Activated CD4-positive, alpha-beta T cell treated with anti-CD3 and anti-CD28 coated beads for 36 hours (primary cell): ENCODE measurements around the gene CNTNAP2. TPM values are rescaled to one million over a fixed set of nuclear protein-coding genes. Genes with fewer than 3 reads are reported as not detected.

Experiments used
- ATAC-seq: fragments of 200-7000 bp; cut with Tn5 transposase; one replicate; pipeline ENCODE4 v1.10.0; 2021; ENCODE audit warnings: mild to moderate bottlenecking, moderate library complexity
- CTCF ChIA-PET: fragments of 350-600 bp; sonication (Branson Sonifier 250); formaldehyde crosslinking; loops from one replicate; lab custom pipeline; 2021; ENCODE audit warnings: antibody characterized with exemption; lab: Charles Lee
- POLR2A ChIA-PET: fragments of 350-600 bp; sonication (Branson Sonifier 250); formaldehyde crosslinking; loops from one replicate; lab custom pipeline; 2021; ENCODE audit warnings: antibody characterized with exemption, inconsistent platforms; lab: Charles Lee
- DNase-seq: peaks from one replicate; pipeline ENCODE4 v3.0.0-alpha.2; 2020
- H3K27ac Mint-ChIP-seq: one replicate; pipeline ENCODE4 v1.8.0; 2021; ENCODE audit warnings: mixed read lengths
- H3K27me3 Mint-ChIP-seq: one replicate; pipeline ENCODE4 v1.8.0; 2021; ENCODE audit warnings: mixed read lengths
- H3K36me3 Mint-ChIP-seq: one replicate; pipeline ENCODE4 v1.8.0; 2021; ENCODE audit warnings: low read depth, mixed read lengths
- H3K4me1 Mint-ChIP-seq: one replicate; pipeline ENCODE4 v1.8.0; 2021; ENCODE audit warnings: mixed read lengths
- H3K4me3 Mint-ChIP-seq: one replicate; pipeline ENCODE4 v1.8.0; 2021; ENCODE audit warnings: mild to moderate bottlenecking, moderate library complexity, mixed read lengths
- H3K9me3 Mint-ChIP-seq: one replicate; pipeline ENCODE4 v1.8.0; 2021; ENCODE audit warnings: low read depth, mixed read lengths
- intact Hi-C, 2 experiments: fragments of 100-400 bp; cut with DNase I in 1 of 2; cut with micrococcal nuclease in 1 of 2; formaldehyde crosslinking; loops; one replicate each; pipeline versions ENCODE4 v1.14.2 to v1.15.1; 2022 to 2024; cut with DNase I, micrococcal nuclease
- total RNA-seq, 2 experiments: library from RNA; stranded (reverse); gene quantifications; one replicate each; pipeline ENCODE4 v1.2.3, GENCODE V29; 2021

CNTNAP2 gene
- total RNA-seq, 2 experiments from 2014 or later = not detected

- intact Hi-C loops = no loop called here
- Mint-ChIP-seq H3K36me3 (no peaks in the 10 kb centered on the region), H3K4me1 (no peaks in the 10 kb centered on the region), H3K9me3 (no peaks in the 10 kb centered on the region), H3K27ac (no peak overlapping the region), H3K27me3 (no peaks in the 10 kb centered on the region), H3K4me3 (no peak overlapping the region)
- CTCF ChIA-PET = no interaction called here
- ATAC-seq = no peak
- peak; percentile 3 for DNase-seq
- POLR2A ChIA-PET = no interaction called here
These were observed 270.5 kb downstream of the CNTNAP2 start for GRCh38 chr7:146387140-146387539.

- POLR2A ChIA-PET = no interaction called here
- intact Hi-C loops = no loop called here
- Mint-ChIP-seq H3K27ac (peak overlapping the region; percentile 7), H3K27me3 (no peaks in the 10 kb centered on the region), H3K4me3 (no peak overlapping the region), H3K36me3 (no peaks in the 10 kb centered on the region), H3K4me1 (no peaks in the 10 kb centered on the region), H3K9me3 (no peaks in the 10 kb centered on the region)
- no peak for ATAC-seq
- no peak for DNase-seq
- CTCF ChIA-PET = no interaction called here
These were observed 272.3 kb downstream of the CNTNAP2 start for GRCh38 chr7:146388928-146389327.

GRCh38 chr7:146393346-146393745 is 276.7 kb downstream of the CNTNAP2 start:
- ChIA-PET POLR2A (no interaction called here), CTCF (no interaction called here)
- DNase-seq = no peak
- Mint-ChIP-seq H3K36me3 (no peaks in the 10 kb centered on the region), H3K4me3 (no peak overlapping the region), H3K27ac (no peak overlapping the region), H3K9me3 (no peaks in the 10 kb centered on the region), H3K27me3 (no peaks in the 10 kb centered on the region), H3K4me1 (no peaks in the 10 kb centered on the region)
- intact Hi-C loops = no loop called here
- ATAC-seq = no peak

- DNase-seq (no peak), ATAC-seq (no peak)
- intact Hi-C loops = no loop called here
- CTCF ChIA-PET = no interaction called here
- H3K27ac Mint-ChIP-seq = no peak overlapping the region
- H3K36me3 Mint-ChIP-seq = no peaks in the 10 kb centered on the region
- H3K27me3 Mint-ChIP-seq = no peaks in the 10 kb centered on the region
- H3K4me1 Mint-ChIP-seq = no peaks in the 10 kb centered on the region
- POLR2A ChIA-PET = no interaction called here
- H3K9me3 Mint-ChIP-seq = no peaks in the 10 kb centered on the region
- H3K4me3 Mint-ChIP-seq = no peak overlapping the region
These were observed 280.5 kb downstream of the CNTNAP2 start for GRCh38 chr7:146397141-146397540.

- DNase-seq = no peak
- CTCF ChIA-PET = no interaction called here
- no peak overlapping the region for H3K27ac Mint-ChIP-seq
- no peaks in the 10 kb centered on the region for H3K4me1 Mint-ChIP-seq
- no peak for ATAC-seq
- no peak overlapping the region for H3K4me3 Mint-ChIP-seq
- H3K27me3 Mint-ChIP-seq = no peaks in the 10 kb centered on the region
- intact Hi-C loops = no loop called here
- no peaks in the 10 kb centered on the region for H3K36me3 Mint-ChIP-seq
- POLR2A ChIA-PET = no interaction called here
- H3K9me3 Mint-ChIP-seq = no peaks in the 10 kb centered on the region
These were observed 285.3 kb downstream of the CNTNAP2 start for GRCh38 chr7:146401939-146402338.

GRCh38 chr7:146405737-146406136 is 289.1 kb downstream of the CNTNAP2 start:
- DNase-seq (no peak), ATAC-seq (no peak)
- Mint-ChIP-seq H3K9me3 (no peaks in the 10 kb centered on the region), H3K4me3 (no peak overlapping the region), H3K36me3 (no peaks in the 10 kb centered on the region), H3K27me3 (no peaks in the 10 kb centered on the region), H3K4me1 (no peaks in the 10 kb centered on the region), H3K27ac (no peak overlapping the region)
- intact Hi-C loops = no loop called here
- ChIA-PET CTCF (no interaction called here), POLR2A (no interaction called here)

GRCh38 chr7:146411975-146412374 is 295.4 kb downstream of the CNTNAP2 start:
- DNase-seq = no peak
- no peak for ATAC-seq
- H3K27ac Mint-ChIP-seq = no peak overlapping the region
- no peaks in the 10 kb centered on the region for H3K27me3 Mint-ChIP-seq
- H3K4me3 Mint-ChIP-seq = no peak overlapping the region
- no peaks in the 10 kb centered on the region for H3K9me3 Mint-ChIP-seq
- POLR2A ChIA-PET = no interaction called here
- intact Hi-C loops = no loop called here
- CTCF ChIA-PET = no interaction called here
- H3K36me3 Mint-ChIP-seq = no peaks in the 10 kb centered on the region
- H3K4me1 Mint-ChIP-seq = no peaks in the 10 kb centered on the region

GRCh38 chr7:146412781-146413180 is 296.2 kb downstream of the CNTNAP2 start:
- Mint-ChIP-seq H3K4me3 (no peak overlapping the region), H3K36me3 (no peaks in the 10 kb centered on the region), H3K4me1 (no peaks in the 10 kb centered on the region), H3K9me3 (no peaks in the 10 kb centered on the region), H3K27me3 (no peaks in the 10 kb centered on the region), H3K27ac (no peak overlapping the region)
- intact Hi-C loops = no loop called here
- POLR2A ChIA-PET = no interaction called here
- CTCF ChIA-PET = no interaction called here
- ATAC-seq (no peak), DNase-seq (no peak)

GRCh38 chr7:146414373-146414772 is 297.8 kb downstream of the CNTNAP2 start:
- DNase-seq = no peak
- ChIA-PET CTCF (interaction anchor here (1.0 kb wide), 1 partner anchor 25 kb away, joined by 3 read pairs; no protein-coding TSS in a partner anchor), POLR2A (no interaction called here)
- intact Hi-C loops = no loop called here
- Mint-ChIP-seq H3K27ac (no peak overlapping the region), H3K4me1 (no peaks in the 10 kb centered on the region), H3K36me3 (no peaks in the 10 kb centered on the region), H3K27me3 (no peaks in the 10 kb centered on the region), H3K4me3 (no peak overlapping the region), H3K9me3 (no peaks in the 10 kb centered on the region)
- ATAC-seq = no peak

- Mint-ChIP-seq H3K27ac (no peak overlapping the region), H3K27me3 (no peaks in the 10 kb centered on the region), H3K4me3 (no peak overlapping the region), H3K4me1 (no peaks in the 10 kb centered on the region), H3K9me3 (no peaks in the 10 kb centered on the region), H3K36me3 (no peaks in the 10 kb centered on the region)
- intact Hi-C loops = no loop called here
- DNase-seq (no peak), ATAC-seq (no peak)
- ChIA-PET POLR2A (no interaction called here), CTCF (interaction anchor here (0.7 kb wide), 1 partner anchor 41 kb away, joined by 3 read pairs; no protein-coding TSS in a partner anchor)
These were observed 298.3 kb downstream of the CNTNAP2 start for GRCh38 chr7:146414937-146415336.

GRCh38 chr7:146417176-146417575 is 300.6 kb downstream of the CNTNAP2 start:
- Mint-ChIP-seq H3K4me1 (no peaks in the 10 kb centered on the region), H3K9me3 (no peaks in the 10 kb centered on the region), H3K27me3 (no peaks in the 10 kb centered on the region), H3K4me3 (no peak overlapping the region), H3K36me3 (no peaks in the 10 kb centered on the region), H3K27ac (no peak overlapping the region)
- ChIA-PET POLR2A (no interaction called here), CTCF (no interaction called here)
- intact Hi-C loops = no loop called here
- DNase-seq (no peak), ATAC-seq (no peak)

- Mint-ChIP-seq H3K27ac (no peak overlapping the region), H3K9me3 (no peaks in the 10 kb centered on the region), H3K4me1 (no peaks in the 10 kb centered on the region), H3K36me3 (no peaks in the 10 kb centered on the region), H3K27me3 (no peaks in the 10 kb centered on the region), H3K4me3 (no peak overlapping the region)
- ChIA-PET POLR2A (no interaction called here), CTCF (no interaction called here)
- DNase-seq (no peak), ATAC-seq (no peak)
- intact Hi-C loops = no loop called here
These were observed 306.8 kb downstream of the CNTNAP2 start for GRCh38 chr7:146423446-146423845.

- ChIA-PET CTCF (no interaction called here), POLR2A (interaction anchor here (0.7 kb wide), 1 partner anchor 46 kb away, joined by 4 read pairs; no protein-coding TSS in a partner anchor)
- no peak overlapping the region for H3K4me3 Mint-ChIP-seq
- no peaks in the 10 kb centered on the region for H3K27me3 Mint-ChIP-seq
- ATAC-seq (no peak), DNase-seq (no peak)
- no peak overlapping the region for H3K27ac Mint-ChIP-seq
- intact Hi-C loops = no loop called here
- H3K4me1 Mint-ChIP-seq = no peaks in the 10 kb centered on the region
- no peaks in the 10 kb centered on the region for H3K36me3 Mint-ChIP-seq
- no peaks in the 10 kb centered on the region for H3K9me3 Mint-ChIP-seq
These were observed 307.5 kb downstream of the CNTNAP2 start for GRCh38 chr7:146424084-146424483.
